ENCODE data around the gene TOE1.

The TOE1 gene

DNA sequence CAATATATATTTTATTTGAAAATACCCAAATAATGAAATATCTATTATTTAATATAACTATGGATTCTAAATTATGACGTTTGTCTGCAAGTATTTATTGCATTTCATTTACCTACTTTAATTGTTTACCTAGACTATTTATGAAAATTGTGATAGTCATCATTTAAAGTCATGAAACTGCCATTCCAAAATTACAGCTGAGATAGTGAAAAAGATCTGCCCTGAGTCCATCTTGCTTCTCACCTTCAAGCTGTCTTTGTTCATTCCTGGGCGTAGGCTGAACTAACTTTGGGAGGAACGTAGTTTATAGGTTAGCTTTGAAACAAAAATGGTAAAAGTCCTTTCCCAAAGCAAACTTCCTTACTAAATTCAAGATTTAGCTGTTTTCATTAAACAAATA lies 25.7 kb upstream of the TOE1 start:
- DNase-seq (ENCODE audit: low read depth, low spot score): no peak
- TF ChIP-seq, protein P1, sequence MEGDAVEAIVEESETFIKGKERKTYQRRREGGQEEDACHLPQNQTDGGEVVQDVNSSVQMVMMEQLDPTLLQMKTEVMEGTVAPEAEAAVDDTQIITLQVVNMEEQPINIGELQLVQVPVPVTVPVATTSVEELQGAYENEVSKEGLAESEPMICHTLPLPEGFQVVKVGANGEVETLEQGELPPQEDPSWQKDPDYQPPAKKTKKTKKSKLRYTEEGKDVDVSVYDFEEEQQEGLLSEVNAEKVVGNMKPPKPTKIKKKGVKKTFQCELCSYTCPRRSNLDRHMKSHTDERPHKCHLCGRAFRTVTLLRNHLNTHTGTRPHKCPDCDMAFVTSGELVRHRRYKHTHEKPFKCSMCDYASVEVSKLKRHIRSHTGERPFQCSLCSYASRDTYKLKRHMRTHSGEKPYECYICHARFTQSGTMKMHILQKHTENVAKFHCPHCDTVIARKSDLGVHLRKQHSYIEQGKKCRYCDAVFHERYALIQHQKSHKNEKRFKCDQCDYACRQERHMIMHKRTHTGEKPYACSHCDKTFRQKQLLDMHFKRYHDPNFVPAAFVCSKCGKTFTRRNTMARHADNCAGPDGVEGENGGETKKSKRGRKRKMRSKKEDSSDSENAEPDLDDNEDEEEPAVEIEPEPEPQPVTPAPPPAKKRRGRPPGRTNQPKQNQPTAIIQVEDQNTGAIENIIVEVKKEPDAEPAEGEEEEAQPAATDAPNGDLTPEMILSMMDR (IDR thresholded peaks at IDR 0.05; ENCODE audit: low read depth, low read length): no peak
- no peak overlapping the region for H3K4me3 ChIP-seq (ENCODE audit: low read depth, low read length)
- in situ Hi-C loops (cut with HindIII; ENCODE audit: low sequenced_read_pairs): no loop called here

DNA sequence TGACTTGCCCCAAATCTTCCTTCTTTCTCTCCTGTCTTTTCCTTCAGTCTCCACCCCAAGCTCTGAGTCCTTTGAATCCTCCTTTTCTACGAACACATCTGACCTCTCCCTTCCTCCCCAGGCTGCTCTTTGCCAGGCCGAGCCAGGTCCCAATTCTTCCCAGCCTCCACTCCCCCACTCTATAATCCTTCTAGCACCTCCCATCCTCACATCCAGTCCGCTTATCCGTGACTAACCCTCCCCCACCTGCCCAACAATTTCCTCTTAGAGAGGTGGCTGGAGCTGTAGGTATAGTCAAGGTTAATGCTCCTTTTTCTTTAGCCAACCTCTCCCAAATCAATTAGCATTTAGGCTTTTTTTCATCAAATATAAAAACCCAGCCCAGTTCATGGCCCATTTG lies 22.8 kb upstream of the TOE1 start:
- TF ChIP-seq, protein P1 (IDR thresholded peaks at IDR 0.05; ENCODE audit: low read depth, low read length): no peak
- no peak overlapping the region for H3K4me3 ChIP-seq (ENCODE audit: low read depth, low read length)

DNA sequence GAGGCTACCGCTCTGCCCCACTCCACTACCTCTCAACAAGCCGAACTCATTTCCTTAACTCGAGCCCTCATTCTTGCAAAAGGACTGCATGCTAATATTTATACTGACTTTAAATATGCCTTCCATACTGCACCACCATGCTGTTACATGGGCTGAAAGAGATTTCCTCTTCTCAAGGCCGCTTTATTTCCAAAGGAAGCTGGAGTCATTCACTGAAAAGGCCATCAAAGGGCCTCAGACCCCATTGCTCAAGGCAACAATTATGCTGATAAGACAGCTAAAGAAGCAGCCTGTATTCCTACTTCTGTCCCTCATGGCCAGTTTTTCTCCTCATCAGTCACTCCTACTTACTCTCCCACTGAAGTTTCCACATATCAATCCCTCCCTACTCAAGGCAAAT lies 20.2 kb upstream of the TOE1 start:
- no peak overlapping the region for H3K4me3 ChIP-seq (ENCODE audit: low read depth, low read length)
- in situ Hi-C loops (cut with HindIII; ENCODE audit: low sequenced_read_pairs): no loop called here
- no peak for DNase-seq (ENCODE audit: low read depth, low spot score)
- TF ChIP-seq, protein P1 (IDR thresholded peaks at IDR 0.05; ENCODE audit: low read depth, low read length): no peak

More for the DNA sequence above, 22.8 kb upstream of the TOE1 start:
- no peak for DNase-seq (ENCODE audit: low read depth, low spot score)
- in situ Hi-C loops (cut with HindIII; ENCODE audit: low sequenced_read_pairs): no loop called here

DNA sequence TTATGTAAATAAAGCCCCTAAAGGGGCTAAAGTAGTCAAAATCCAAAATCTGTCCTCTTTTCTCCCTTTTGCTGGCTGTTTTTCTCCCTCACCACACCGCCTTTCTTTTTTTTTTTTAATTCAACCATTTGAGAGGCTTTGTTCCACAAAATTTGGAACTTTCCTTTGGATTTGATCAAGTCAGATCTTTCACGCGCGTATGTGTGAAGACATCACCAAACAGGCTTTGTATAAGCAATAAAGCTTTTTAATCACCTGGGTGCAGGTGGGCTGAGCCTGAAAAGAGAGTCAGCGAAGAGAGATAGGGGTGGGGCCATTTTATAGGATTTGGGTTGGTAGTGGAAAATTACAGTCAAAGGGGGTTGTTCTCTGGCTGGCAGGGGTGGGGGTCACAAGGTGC lies 18.5 kb upstream of the TOE1 start:
- in situ Hi-C loops (cut with HindIII; ENCODE audit: low sequenced_read_pairs): no loop called here
- TF ChIP-seq, protein P1 (IDR thresholded peaks at IDR 0.05; ENCODE audit: low read depth, low read length): no peak
- DNase-seq (ENCODE audit: low read depth, low spot score): no peak
- no peak overlapping the region for H3K4me3 ChIP-seq (ENCODE audit: low read depth, low read length)

DNA sequence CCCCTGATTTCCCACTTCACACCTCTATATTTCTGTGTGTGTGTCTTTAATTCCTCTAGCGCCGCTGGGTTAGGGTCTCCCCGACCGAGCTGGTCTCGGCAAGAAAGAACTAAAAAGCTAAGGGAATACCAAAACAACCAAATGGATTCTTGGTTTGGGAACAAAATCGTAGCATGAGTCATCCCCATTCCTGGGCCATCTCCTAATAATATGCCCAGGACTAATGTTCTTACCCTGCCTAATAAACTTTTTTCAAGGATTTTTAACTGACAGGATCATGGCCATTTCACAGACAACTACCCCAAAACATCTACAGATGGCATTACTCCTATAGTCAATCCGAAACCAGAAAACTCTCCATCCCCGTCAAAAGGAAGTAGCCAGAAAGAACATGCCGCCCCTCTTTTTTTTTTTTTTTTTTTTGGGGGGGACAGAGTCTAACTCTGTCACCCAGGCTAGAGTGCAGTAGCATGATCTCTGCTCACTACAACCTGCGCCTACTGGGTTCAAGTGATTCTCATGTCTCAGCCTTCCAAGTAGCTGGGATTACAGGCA lies 17.4 kb upstream of the TOE1 start:
- in situ Hi-C loops (cut with HindIII; ENCODE audit: low sequenced_read_pairs): no loop called here
- no peak for DNase-seq (ENCODE audit: low read depth, low spot score)
- H3K4me3 ChIP-seq (ENCODE audit: low read depth, low read length): no peak overlapping the region
- TF ChIP-seq, protein P1 (IDR thresholded peaks at IDR 0.05; ENCODE audit: low read depth, low read length): no peak

DNA sequence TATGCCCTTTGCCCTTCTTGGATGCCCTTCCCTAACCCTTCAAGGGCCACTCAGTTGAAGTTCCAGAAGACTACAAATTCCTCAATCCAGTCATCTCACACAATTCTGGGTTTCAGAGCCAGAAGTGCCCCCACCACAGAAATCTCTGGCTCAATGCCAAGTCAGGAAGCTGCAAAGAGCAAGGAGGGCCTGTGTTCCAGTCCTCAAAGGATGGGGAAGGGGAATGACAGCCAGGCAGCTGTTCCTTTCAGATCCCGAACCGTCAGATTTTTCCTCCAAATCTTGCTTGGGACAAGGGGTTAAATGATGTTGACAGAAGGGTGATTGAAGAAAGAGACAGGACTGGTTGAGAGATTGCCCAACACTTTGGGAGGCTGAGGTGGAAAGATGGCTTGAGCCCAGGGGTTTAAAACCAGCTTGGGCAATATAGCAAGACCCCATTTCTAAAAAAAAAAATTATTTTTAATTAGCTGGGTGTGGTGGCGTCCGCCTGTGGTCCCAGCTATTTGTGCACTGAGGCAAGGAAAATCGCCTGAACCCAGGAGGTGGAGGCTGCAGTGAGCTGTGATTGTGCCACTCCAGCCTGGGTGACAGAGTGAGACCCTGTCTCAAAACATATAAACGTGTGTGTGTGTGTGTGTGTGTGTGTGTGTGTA lies 14.0 kb upstream of the TOE1 start:
- in situ Hi-C loops (cut with HindIII; ENCODE audit: low sequenced_read_pairs): no loop called here
- TF ChIP-seq, protein P1 (IDR thresholded peaks at IDR 0.05; ENCODE audit: low read depth, low read length): no peak
- peak overlapping the region; percentile 53 for H3K4me3 ChIP-seq (ENCODE audit: low read depth, low read length)
- no peak for DNase-seq (ENCODE audit: low read depth, low spot score)
